Left colon (tissue), 2 donors: Measurements from ENCODE around the gene SLC22A3. TPM values are rescaled to one million over a fixed set of nuclear protein-coding genes. Genes with fewer than 3 reads are reported as not detected.
A peak's percentile ranks its signal among the peaks of the same experiment; 100 is the strongest.
"Not testable (repeated sequence)": the region's sequence is repeated elsewhere in the genome, so short reads cannot be mapped to it uniquely, and the experiment has no call there.

Experiments used
- ATAC-seq: fragments of 200-7000 bp; cut with Tn5 transposase; one replicate; pipeline ENCODE4 v1.9.1; 2020; ENCODE audit warnings: mild to moderate bottlenecking, moderate library complexity
- DNase-seq, 2 donors: peaks; one replicate each; pipeline ENCODE4 v3.0.0-alpha.2; 2020
- intact Hi-C, 2 donors: fragments of 100-400 bp; cut with DNase I in 1 of 2; cut with micrococcal nuclease in 1 of 2; formaldehyde crosslinking; loops; one replicate each; pipeline versions ENCODE4 v1.11.2 to v1.14.0; 2022; cut with DNase I, micrococcal nuclease
- total RNA-seq, 2 donors: library from RNA; stranded (reverse); fragmentation: NEBNext Ultra II Directional; extraction: Animal tissue kit (Norgen Biotek cat#: 25700); gene quantifications; one replicate each; pipeline ENCODE4 v1.2.1, GENCODE V29; 2021
- donor health status: DM: no; HTN: no; CAD: no.
- donor health status: DM: yes; HTN: yes; CAD: no.

Gene SLC22A3
- total RNA-seq, 2 donors from 2014 or later: 2.0 to 5.0 TPM

DNA sequence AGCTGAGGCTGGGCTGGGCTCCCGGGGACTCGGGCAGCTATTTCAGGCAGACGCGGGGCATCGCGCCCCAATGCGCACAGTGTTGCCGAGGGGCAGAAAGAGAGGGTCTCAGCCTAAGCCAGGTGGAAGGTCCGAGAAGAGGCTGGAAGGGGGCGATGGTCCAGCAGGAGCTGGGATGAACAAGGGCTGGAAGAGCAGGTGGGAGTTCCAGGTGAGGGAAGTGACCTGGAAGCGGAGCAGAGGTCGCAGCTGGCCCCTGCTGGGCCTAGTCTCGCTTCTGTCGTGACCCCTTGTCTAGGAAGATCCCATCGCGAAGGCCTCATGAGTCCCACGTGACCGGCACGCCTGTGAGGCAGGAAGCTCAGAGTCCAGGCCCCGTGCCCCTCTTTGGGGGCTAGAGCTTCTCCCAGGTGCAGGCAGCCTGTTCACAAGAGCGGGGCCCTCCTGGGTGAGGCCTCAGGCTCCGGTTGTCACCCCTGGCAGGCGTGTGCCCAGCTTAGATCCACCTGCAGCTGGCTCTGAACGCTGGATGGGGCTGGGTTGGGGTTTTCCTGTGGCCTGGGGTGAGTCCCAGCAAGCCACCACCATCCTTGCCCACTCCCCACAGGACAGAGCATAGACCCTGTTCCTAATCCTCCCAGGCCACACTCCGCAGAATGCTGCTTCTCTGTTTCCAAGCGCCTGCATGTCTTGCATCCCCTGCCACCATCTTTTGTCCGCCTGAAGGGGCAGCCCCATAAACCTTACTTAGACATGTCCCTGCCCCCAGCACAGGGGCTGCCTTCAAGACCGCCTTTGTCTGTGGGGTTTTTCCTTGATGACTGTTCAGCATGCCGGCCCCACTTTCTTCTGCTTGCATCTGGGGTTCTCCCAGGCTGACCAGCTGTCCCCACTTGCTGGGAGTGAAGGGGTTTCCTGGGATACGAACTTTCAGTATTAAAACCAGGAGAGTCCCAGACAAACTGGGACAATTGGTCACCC, 15.1 kb downstream of the SLC22A3 start:
- intact Hi-C loops: no loop called here
- DNase-seq (no peak), ATAC-seq (no peak)

- intact Hi-C loops: no loop called here
- ATAC-seq (peak; percentile 49), DNase-seq (no peak)
Measured at GRCh38 chr6:160365117-160365516, 16.9 kb downstream of the SLC22A3 start.

DNA sequence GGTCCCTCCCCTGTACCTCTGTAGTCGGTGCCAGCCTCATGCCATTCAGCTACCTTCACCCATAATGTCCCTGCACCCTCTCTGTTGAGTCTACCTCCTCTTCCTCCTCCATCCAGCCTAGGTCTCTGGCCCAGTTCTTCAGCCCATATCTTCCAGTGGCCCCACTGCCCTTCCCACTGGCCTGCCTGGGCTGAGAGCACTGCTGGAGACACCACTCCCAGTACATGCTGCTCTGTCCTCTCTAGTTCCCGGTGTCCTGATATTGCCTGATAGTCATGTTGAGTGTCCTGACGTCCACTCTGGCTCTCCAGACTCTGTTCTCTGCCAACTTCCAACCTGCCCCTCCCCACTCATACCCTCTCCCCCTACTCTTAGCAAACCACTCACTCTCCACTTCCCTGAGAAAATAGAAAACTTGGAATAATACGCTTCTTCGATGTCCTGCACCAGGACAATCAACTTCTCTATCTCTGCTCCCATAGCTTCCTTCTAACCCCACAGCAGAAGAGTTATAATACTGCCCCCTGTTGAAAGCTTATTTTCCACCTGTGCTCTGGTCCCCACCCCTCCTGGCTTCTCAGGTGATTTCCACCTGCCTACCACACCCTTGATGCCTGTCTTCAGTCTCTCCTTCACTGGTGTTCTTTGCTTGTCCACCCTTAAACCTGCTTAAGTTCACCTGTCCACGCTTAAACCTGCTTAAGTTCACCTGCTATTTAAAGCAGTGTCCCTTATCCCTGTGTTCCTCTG, 19.8 kb downstream of the SLC22A3 start:
- ATAC-seq: peak; percentile 40
- DNase-seq: no peak
- intact Hi-C loops: no loop called here

DNA sequence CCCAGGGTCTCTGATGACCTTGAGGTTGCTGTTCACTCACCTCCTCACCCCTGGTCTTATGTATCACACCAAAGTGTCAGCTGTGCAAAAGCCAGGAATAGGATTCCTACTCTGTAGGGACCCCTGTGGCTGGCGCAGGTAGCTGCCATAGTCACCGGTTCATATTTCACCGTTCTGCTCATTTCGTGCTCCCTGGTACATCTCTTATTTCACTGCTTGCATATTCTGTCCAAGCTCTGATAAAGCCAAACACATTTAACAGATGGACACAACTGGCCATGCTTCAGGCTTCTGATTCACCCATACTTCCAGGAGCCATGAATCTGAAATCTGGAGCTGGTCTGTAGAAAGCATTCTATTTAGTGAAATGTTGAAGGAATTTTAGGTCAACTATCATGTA, 20.5 kb downstream of the SLC22A3 start:
- DNase-seq (no peak), ATAC-seq (no peak)
- intact Hi-C loops: no loop called here

DNA sequence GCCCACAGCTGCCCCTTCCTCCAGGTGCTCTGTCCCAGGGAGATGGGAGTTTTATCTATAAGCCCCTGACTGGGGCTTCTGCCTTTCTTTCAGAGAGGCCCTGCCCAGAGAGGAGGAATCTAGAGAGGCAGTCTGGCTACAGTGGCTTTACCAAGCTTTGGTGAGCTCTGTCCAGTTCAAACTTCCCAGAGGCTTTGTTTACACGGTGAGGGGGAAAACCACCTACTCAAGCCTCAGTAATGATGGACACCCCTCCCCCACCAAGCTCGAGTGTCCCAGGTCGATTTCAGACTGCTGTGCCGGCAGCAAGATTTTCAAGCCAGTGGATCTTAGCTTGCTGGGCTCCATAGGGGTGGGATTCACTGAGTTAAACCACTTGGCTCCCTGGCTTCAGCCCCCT, 25.4 kb downstream of the SLC22A3 start:
- DNase-seq, ATAC-seq, intact Hi-C loops: not testable (repeated sequence)

DNA sequence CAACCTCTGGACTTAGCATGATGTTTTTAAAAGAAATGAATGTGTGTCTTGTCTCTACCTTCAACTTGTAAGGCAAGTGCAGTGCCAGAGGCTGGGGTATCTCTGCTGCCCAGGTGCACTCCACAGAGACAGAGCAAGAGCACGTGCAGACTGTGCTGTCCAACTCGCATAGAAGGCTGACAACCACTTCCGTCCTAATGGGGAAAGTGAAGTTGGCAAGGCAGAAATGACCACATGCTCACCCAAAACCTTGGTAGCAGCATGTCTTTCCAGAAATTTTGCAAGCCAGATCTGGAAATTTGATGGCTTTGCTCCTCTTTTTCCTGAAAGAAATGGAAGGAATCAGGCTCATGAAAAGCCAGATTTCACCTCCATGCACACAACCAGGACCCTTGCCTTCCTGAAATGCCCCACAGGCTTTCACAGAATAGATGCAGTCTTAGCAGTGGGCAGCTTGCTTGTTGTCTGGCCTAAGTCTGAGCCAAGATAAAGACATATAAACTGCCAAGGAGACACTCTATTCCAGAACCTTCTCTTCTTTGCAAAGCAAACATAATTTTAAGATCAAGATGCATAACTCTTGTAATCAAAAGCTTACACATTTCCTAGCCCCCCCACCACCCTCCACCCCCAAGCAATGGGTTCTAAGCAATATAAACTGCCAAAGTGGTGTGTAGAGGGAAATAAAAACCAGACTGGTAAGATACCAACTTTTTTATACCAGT, 26.8 kb downstream of the SLC22A3 start:
- no peak for ATAC-seq
- DNase-seq: no peak
- intact Hi-C loops: no loop called here

- intact Hi-C loops: no loop called here
- no peak for DNase-seq
- no peak for ATAC-seq
Measured at GRCh38 chr6:160375561-160375949, 27.4 kb downstream of the SLC22A3 start.

- intact Hi-C loops: no loop called here
- no peak for ATAC-seq
- DNase-seq: no peak
Measured at GRCh38 chr6:160376445-160376844, 28.3 kb downstream of the SLC22A3 start.

DNA sequence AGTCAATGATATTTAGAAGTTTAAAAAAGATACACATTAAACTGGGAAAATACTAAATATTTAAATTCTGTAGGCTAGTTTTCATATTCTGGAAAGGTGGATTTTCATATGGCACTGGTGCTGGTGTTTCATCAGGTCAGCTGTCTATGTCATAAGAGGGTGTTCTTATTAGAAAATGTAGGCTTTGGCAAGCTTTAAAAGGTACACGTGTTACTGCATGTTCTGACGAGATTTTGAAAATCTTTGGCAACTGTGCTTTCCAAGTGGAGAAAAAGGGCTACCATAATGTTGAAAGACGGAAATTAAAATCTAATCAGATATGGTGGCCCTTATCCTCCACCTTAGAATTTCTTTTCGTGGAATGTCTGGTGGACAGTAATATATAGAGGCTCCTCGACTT, 30.0 kb downstream of the SLC22A3 start:
- intact Hi-C loops: no loop called here
- DNase-seq: no peak
- ATAC-seq: no peak

DNA sequence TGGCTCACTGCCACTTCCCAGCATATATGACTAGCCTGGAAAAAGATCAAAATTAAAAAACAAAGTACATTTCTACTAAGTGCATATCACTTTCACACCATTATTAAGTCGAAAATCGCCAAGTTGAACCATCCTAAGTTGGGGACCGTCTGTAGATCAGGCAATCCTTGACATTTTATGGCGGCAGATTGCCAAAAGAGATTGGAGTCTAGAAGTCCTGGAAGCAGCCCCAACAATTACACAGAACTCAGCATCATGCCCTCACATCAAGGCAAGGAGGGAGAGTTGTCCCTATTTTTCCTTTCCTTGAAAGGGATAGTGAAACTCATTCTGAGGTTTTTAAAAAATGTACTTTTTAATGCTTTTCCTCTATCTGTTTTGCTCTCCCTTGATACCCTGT, 30.7 kb downstream of the SLC22A3 start:
- intact Hi-C loops: no loop called here
- ATAC-seq: no peak

GRCh38 chr6:160379466-160379865, 31.3 kb downstream of the SLC22A3 start:
- no peak for ATAC-seq
- intact Hi-C loops: no loop called here

More for the DNA sequence above, 30.7 kb downstream of the SLC22A3 start:
- DNase-seq: no peak

GRCh38 chr6:160382946-160383345, 34.8 kb downstream of the SLC22A3 start:
- no peak for DNase-seq

More at GRCh38 chr6:160379466-160379865, 31.3 kb downstream of the SLC22A3 start:
- no peak for DNase-seq

GRCh38 chr6:160386869-160387530, 38.8 kb downstream of the SLC22A3 start:
- no peak for DNase-seq

More at GRCh38 chr6:160382946-160383345, 34.8 kb downstream of the SLC22A3 start:
- intact Hi-C loops: no loop called here
- no peak for ATAC-seq

GRCh38 chr6:160387916-160388643, 39.9 kb downstream of the SLC22A3 start:
- DNase-seq: no peak
- no peak for ATAC-seq
- intact Hi-C loops: no loop called here

More at GRCh38 chr6:160386869-160387530, 38.8 kb downstream of the SLC22A3 start:
- intact Hi-C loops: no loop called here
- peak; percentile 76 for ATAC-seq

DNA sequence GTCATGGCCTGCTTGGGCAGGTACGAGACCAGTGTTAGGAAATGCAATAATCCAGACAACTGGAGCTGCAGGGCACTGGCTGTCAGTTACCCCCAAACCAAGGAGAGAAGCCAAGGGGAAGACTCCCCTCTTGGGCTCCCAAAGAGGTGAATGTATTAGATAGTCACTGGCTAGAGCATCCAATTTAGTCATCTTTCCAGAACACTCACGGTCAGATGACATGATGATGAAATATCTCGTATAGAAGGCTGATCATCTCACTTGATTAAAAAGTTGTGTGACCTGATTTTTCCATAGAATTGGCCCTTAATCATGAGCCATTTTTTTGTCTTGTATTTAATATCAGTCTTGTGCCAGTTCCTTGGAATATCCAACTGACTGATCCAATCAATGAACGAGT, 40.7 kb downstream of the SLC22A3 start:
- intact Hi-C loops: no loop called here

DNA sequence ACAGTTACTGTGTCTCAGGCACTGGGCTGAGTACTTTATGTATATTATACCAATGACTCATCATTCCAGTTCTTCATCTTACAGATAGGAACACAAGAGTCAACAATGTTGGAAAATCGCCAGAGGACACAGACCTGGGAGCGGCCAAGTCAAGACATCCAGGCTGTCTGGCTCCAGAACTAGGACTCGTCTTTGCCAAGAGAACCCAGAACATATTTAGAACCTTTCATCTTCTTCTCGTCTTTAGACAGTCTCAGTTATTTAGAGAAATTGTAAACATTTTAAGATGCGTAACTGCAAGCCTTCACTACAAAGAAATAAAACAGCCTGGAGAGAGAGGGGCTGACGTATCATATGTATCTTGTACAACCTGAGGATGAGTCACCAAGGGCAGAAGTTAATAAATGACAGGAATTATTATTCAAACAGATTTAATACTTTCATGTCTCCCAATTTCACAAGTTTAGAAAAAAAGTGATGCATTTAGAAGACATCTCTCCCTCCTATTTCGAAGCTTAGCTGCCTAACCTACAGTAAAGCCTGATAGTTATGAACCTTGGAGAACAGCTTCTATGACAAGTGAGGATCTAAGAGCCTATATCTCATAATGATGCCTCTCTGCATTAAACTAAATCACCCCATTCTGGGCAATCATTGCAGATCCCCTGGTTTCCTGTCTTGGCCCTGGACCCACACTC, 43.4 kb downstream of the SLC22A3 start:
- intact Hi-C loops: no loop called here
- DNase-seq (peak in 1 of 2 donors; percentile 31), ATAC-seq (peak; percentile 84)

More for the DNA sequence above, 40.7 kb downstream of the SLC22A3 start:
- DNase-seq (no peak), ATAC-seq (no peak)

DNA sequence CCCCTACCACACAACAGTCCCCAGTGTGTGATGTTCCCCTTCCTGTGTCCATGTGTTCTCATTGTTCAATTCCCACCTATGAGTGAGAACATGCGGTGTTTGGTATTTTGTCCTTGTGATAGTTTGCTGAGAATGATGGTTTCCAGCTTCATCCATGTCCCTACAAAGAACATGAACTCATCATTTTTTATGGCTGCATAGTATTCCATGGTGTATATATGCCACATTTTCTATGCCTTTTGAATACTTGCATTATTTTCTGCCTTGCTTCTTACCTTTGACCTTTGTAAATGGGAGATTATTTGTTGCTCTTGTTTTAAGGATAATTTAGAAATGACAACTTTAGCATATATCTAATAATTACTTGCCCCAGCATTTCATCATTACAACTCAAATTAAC, 45.3 kb downstream of the SLC22A3 start:
- intact Hi-C loops: not testable (repeated sequence)

More for the DNA sequence above, 45.3 kb downstream of the SLC22A3 start:
- DNase-seq, ATAC-seq: not testable (repeated sequence)
